ENCODE results near the gene RNPEPL1. TPM values are rescaled to one million over a fixed set of nuclear protein-coding genes. Genes with fewer than 3 reads are reported as not detected.

Gene RNPEPL1
- total RNA-seq, 3 donors from 2014 or later: 76.4 to 119 (median 76.9) TPM

DNA sequence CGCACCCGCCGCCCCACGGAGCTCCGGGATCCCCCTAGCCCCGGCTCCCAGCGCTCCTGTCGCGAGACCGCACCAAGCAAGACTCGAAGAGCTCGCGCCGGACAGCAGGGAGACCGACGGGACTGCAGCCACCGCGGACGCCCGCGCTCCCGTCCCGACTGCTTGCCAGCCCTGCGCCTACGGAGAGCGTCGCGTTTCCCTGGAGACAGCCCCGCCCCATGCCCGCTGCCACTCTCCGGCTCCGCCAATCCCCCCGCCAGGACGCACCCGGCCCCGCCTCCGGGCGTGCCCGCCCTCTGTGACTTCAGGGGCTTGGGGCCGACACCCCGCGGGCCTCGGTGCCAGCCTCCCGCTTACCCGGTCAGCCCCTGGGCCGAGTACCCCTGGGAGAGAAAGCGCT lies 10.5 kb upstream of the RNPEPL1 start, which contains the start of gene ANKMY1:
TSS of gene ANKMY1 (minus strand) at position 181 of the 400 bp plus-strand sequence. CDS start 653 bp downstream, outside the sequence.
- intact Hi-C loops (cut with DNase I, micrococcal nuclease): no loop called here
- H3K36me3 ChIP-seq (ENCODE audit: low read depth): no peaks in the 10 kb centered on the region
- peak; percentile 23 for ATAC-seq
- TF ChIP-seq, protein P1, sequence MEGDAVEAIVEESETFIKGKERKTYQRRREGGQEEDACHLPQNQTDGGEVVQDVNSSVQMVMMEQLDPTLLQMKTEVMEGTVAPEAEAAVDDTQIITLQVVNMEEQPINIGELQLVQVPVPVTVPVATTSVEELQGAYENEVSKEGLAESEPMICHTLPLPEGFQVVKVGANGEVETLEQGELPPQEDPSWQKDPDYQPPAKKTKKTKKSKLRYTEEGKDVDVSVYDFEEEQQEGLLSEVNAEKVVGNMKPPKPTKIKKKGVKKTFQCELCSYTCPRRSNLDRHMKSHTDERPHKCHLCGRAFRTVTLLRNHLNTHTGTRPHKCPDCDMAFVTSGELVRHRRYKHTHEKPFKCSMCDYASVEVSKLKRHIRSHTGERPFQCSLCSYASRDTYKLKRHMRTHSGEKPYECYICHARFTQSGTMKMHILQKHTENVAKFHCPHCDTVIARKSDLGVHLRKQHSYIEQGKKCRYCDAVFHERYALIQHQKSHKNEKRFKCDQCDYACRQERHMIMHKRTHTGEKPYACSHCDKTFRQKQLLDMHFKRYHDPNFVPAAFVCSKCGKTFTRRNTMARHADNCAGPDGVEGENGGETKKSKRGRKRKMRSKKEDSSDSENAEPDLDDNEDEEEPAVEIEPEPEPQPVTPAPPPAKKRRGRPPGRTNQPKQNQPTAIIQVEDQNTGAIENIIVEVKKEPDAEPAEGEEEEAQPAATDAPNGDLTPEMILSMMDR (IDR thresholded peaks at IDR 0.05): no peak
- H3K4me3 ChIP-seq: no peak within 1 kb of the TSS
- DNase-seq: peak; percentile 78 to 86 (median 84)
- no peaks in the 10 kb centered on the region for H3K9me3 ChIP-seq
- H3K4me1 ChIP-seq (ENCODE audit: low read depth): peaks cover 41% of the 10 kb centered on the region

DNA sequence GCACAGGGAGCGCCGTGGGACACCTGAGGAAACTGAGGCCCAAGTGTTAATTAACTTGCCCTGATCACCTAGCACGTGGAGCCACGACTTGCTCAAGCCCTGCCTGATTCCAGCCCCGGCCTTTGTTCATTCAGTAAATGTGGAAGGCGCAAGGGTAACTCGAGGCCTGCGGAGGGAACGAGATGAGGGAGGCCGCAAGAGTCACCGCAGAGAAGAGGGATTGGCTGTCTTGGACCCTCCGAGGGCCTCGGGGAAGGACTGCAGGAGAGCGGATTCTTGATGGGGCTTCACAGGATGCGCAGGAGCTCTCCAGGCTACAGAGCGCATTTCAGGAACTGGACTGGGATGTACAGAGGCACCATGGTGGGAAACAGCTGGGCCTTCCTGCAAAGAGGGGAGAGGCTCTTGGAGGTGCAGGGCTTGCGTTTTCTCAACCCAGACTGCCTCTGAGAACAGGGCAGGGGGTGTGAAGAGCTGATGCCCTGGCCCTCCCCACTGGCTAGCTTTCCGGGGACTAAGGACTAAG lies 10.0 kb upstream of the RNPEPL1 start:
- TF ChIP-seq, protein P1 (IDR thresholded peaks at IDR 0.05): no peak
- Histone ChIP-seq H3K36me3 (ENCODE audit: low read depth) (no peaks in the 10 kb centered on the region), H3K9me3 (no peaks in the 10 kb centered on the region), H3K4me3 (no peak overlapping the region), H3K4me1 (ENCODE audit: low read depth) (peaks cover 42% of the 10 kb centered on the region)
- DNase-seq: no peak
- intact Hi-C loops (cut with DNase I, micrococcal nuclease): no loop called here
- no peak for ATAC-seq

DNA sequence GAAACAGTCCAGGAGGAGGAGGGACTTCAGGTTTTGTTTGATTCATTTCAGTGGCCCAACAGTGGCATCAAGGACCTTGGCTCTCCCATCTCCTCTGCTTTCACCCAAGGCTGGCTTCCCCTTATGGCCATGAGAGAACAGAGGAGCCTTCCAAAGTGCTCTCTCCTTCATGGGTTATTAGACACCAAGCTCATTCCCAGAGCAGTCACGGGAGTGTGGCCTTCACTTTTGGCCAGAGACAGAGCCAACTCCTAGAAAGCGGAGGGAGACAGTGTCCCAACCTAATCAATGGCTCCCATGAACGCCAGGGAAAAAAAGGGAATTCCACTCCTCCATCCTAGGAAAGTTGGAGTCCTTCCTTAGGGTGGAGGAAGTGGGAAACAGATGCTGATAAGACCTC lies 9.0 kb upstream of the RNPEPL1 start:
- Histone ChIP-seq H3K4me3 (no peak overlapping the region), H3K9me3 (no peaks in the 10 kb centered on the region), H3K36me3 (ENCODE audit: low read depth) (no peaks in the 10 kb centered on the region), H3K4me1 (ENCODE audit: low read depth) (peaks cover 49% of the 10 kb centered on the region)
- TF ChIP-seq, protein P1 (IDR thresholded peaks at IDR 0.05): no peak
- ATAC-seq (no peak), DNase-seq (no peak)
- intact Hi-C loops (cut with DNase I, micrococcal nuclease): no loop called here

DNA sequence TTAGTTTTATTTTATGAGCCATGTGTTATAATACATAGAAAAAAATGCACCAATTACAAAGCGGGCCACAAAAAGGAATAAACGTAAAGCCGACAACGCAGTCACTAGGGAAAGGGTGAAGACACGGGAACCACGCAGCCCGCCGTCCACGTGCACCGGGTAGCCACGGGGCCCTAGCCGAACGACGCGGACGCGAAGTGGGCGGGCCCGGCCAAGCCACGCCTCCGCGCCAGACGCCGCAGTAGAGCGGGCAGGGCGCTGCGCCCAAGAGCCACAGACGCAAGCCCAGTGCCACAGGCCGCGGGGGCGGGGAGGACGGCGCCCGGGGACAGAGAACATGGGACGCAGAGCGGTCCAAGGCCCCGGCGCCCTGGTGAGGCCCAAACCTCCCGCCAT lies 8.2 kb upstream of the RNPEPL1 start, which contains the start of gene DUSP28:
TSS of gene DUSP28 (plus strand) at position 274 of the 396 bp plus-strand sequence. CDS start 328 bp downstream, outside the sequence.
- TF ChIP-seq, protein P1 (IDR thresholded peaks at IDR 0.05): no peak
- ATAC-seq: peak; percentile 81
- intact Hi-C loops (cut with DNase I, micrococcal nuclease): no loop called here
- no peaks in the 10 kb centered on the region for H3K9me3 ChIP-seq
- H3K4me1 ChIP-seq (ENCODE audit: low read depth): peaks cover 56% of the 10 kb centered on the region
- H3K4me3 ChIP-seq: peak within 1 kb of the TSS; percentile 70
- DNase-seq: peak; percentile 93 to 96 (median 96)
- no peaks in the 10 kb centered on the region for H3K36me3 ChIP-seq (ENCODE audit: low read depth)

DNA sequence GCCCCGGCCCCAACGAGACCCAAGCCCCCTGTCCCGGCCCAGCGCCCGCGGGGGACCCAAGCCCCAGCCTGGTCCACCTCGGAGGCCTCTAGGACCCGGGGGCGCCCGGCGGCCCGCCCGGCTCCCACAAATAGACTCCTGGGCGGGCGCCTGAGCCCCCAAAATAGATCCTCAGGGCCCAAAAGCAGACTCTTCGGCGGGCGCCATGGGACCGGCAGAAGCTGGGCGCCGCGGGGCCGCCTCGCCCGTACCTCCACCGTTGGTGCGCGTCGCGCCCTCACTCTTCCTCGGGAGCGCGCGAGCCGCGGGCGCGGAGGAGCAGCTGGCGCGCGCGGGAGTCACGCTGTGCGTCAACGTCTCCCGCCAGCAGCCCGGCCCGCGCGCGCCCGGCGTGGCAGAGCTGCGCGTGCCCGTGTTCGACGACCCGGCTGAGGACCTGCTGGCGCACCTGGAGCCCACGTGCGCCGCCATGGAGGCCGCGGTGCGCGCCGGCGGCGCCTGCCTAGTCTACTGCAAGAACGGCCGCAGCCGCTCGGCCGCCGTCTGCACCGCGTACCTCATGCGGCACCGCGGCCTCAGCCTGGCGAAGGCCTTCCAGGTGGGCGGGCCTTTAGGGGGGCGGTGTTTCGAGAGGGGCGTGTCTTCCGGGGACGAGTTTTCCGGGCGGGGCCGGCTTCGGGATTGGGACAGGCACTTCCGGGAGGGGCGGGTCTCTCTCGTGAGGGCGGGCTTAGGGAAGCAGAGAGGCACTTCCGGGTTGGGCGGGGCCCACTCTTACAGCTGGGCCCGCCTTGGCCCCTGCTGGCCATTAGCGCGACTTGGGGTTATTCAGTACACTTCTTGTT lies 7.6 kb upstream of the RNPEPL1 start:
- TF ChIP-seq, protein P1 (IDR thresholded peaks at IDR 0.05): no peak
- Histone ChIP-seq H3K4me1 (ENCODE audit: low read depth) (peaks cover 62% of the 10 kb centered on the region), H3K4me3 (peak overlapping the region; percentile 70)

More for the DNA sequence above, 7.6 kb upstream of the RNPEPL1 start:
- ATAC-seq (peak; percentile 83), DNase-seq (peak; percentile 100)
- intact Hi-C loops (cut with DNase I, micrococcal nuclease): no loop called here
- no peaks in the 10 kb centered on the region for H3K36me3 ChIP-seq (ENCODE audit: low read depth)
- no peaks in the 10 kb centered on the region for H3K9me3 ChIP-seq
